H9 (cell line): ENCODE measurements around the gene DCBLD1. TPM values are rescaled to one million over a fixed set of nuclear protein-coding genes. Genes with fewer than 3 reads are reported as not detected.

Experiments
- DNase-seq: peaks from one replicate; pipeline ENCODE4 v3.0.0-alpha.2; 2017
- H2AFZ ChIP-seq: one replicate; pipeline ENCODE4 v1.6.1; 2013; ENCODE audit warnings: mild to moderate bottlenecking, low read length, control low read depth, moderate library complexity
- H2AK5ac ChIP-seq: 2 replicates; pipeline ENCODE4 v1.6.1; 2013; ENCODE audit warnings: low read length, control low read depth, mixed read lengths; ENCODE audit not compliant: insufficient read length
- H2BK120ac ChIP-seq: one replicate; pipeline ENCODE4 v1.6.1; 2013; ENCODE audit warnings: low read depth, mild to moderate bottlenecking, low read length, control low read depth, inconsistent platforms; ENCODE audit not compliant: poor library complexity, severe bottlenecking
- H2BK12ac ChIP-seq: 2 replicates; pipeline ENCODE4 v1.6.1; 2013; ENCODE audit warnings: low read length, control low read depth, mixed read lengths, low read depth; ENCODE audit not compliant: insufficient read length
- H2BK15ac ChIP-seq: 2 replicates; pipeline ENCODE4 v1.6.1; 2013; ENCODE audit warnings: low read depth, low read length, control low read depth
- H2BK20ac ChIP-seq: one replicate; pipeline ENCODE4 v1.6.1; 2013; ENCODE audit warnings: low read depth, mild to moderate bottlenecking, low read length, control low read depth, inconsistent platforms; ENCODE audit not compliant: poor library complexity, severe bottlenecking
- H2BK5ac ChIP-seq: 2 replicates; pipeline ENCODE4 v1.6.1; 2013; ENCODE audit warnings: low read length, control low read depth, mixed read lengths; ENCODE audit not compliant: insufficient read length
- H3K14ac ChIP-seq: 2 replicates; pipeline ENCODE4 v1.6.1; 2013; ENCODE audit warnings: low read length, control low read depth; ENCODE audit not compliant: insufficient read depth
- H3K18ac ChIP-seq: 2 replicates; pipeline ENCODE4 v1.6.1; 2013; ENCODE audit warnings: low read depth, mild to moderate bottlenecking, mixed read lengths, low read length, control low read depth; ENCODE audit not compliant: insufficient read length
- H3K23ac ChIP-seq: 2 replicates; pipeline ENCODE4 v1.6.1; 2013; ENCODE audit warnings: low read length, control low read depth, mixed read lengths, low read depth; ENCODE audit not compliant: insufficient read length
- H3K23me2 ChIP-seq: 2 replicates; pipeline ENCODE4 v1.6.1; 2013; ENCODE audit warnings: low read depth, mild to moderate bottlenecking, mixed read lengths, low read length, control low read depth; ENCODE audit not compliant: insufficient read length, poor library complexity, severe bottlenecking
- H3K27ac ChIP-seq: 2 replicates; pipeline ENCODE4 v1.5.1; 2013; ENCODE audit warnings: low read length, control low read depth, mixed read lengths, low read depth; ENCODE audit not compliant: insufficient read length
- H3K27me3 ChIP-seq: 2 replicates; pipeline ENCODE4 v1.6.1; 2013; ENCODE audit warnings: low read length, control low read depth, inconsistent platforms; ENCODE audit not compliant: insufficient read depth
- H3K4ac ChIP-seq: 2 replicates; pipeline ENCODE4 v1.6.1; 2013; ENCODE audit warnings: low read depth, mild to moderate bottlenecking, control low read depth, inconsistent platforms, low read length, moderate library complexity
- H3K4me1 ChIP-seq: 2 replicates; pipeline ENCODE4 v1.6.1; 2013; ENCODE audit warnings: low read length, control low read depth, inconsistent platforms; ENCODE audit not compliant: insufficient read depth
- H3K4me2 ChIP-seq: 2 replicates; pipeline ENCODE4 v1.6.1; 2013; ENCODE audit warnings: low read length, control low read depth, mixed read lengths; ENCODE audit not compliant: insufficient read length, insufficient read depth
- H3K56ac ChIP-seq: 2 replicates; pipeline ENCODE4 v1.6.1; 2013; ENCODE audit warnings: low read depth, mild to moderate bottlenecking, mixed read lengths, low read length, control low read depth; ENCODE audit not compliant: insufficient read length
- H3K79me1 ChIP-seq: 2 replicates; pipeline ENCODE4 v1.6.1; 2013; ENCODE audit warnings: low read depth, mild to moderate bottlenecking, moderate library complexity, low read length, control low read depth, inconsistent platforms; ENCODE audit not compliant: insufficient read depth, poor library complexity, severe bottlenecking
- H3K79me2 ChIP-seq: 2 replicates; pipeline ENCODE4 v1.6.1; 2013; ENCODE audit warnings: low read length, control low read depth, inconsistent platforms; ENCODE audit not compliant: insufficient read depth
- H3K9ac ChIP-seq: 2 replicates; pipeline ENCODE4 v1.6.1; 2013; ENCODE audit warnings: low read length, control low read depth, mixed read lengths; ENCODE audit not compliant: insufficient read length; ENCODE audit errors: extremely low read depth
- H3K9me3 ChIP-seq: one replicate; pipeline ENCODE4 v1.6.1; 2013; ENCODE audit warnings: low read depth, low read length, inconsistent platforms; ENCODE audit not compliant: control insufficient read depth
- H3T11ph ChIP-seq: one replicate; pipeline ENCODE4 v1.6.1; 2013; ENCODE audit warnings: mild to moderate bottlenecking, low read length, control low read depth, inconsistent platforms
- H4K20me1 ChIP-seq: one replicate; pipeline ENCODE4 v1.6.1; 2013; ENCODE audit not compliant: control insufficient read depth, insufficient read length, insufficient read depth
- H4K5ac ChIP-seq: 2 replicates; pipeline ENCODE4 v1.6.1; 2013; ENCODE audit warnings: low read depth, mild to moderate bottlenecking, mixed read lengths, low read length, control low read depth; ENCODE audit not compliant: insufficient read length
- H4K8ac ChIP-seq: replicated peaks from 2 replicates; pipeline ENCODE4 v1.6.1; 2013; ENCODE audit warnings: low read length, control low read depth, mixed read lengths, low read depth; ENCODE audit not compliant: insufficient read length
- H4K91ac ChIP-seq: 2 replicates; pipeline ENCODE4 v1.6.1; 2013; ENCODE audit warnings: low read depth, mild to moderate bottlenecking, moderate library complexity, mixed read lengths, low read length, control low read depth; ENCODE audit not compliant: insufficient read length
- H3K27ac Mint-ChIP-seq, 3 experiments: 2 replicates in 2 of 3; 3 replicates in 1 of 3; pipeline ENCODE4 v1.8.0; 2020 to 2021; ENCODE audit warnings: mixed read lengths in 3 of 3, mild to moderate bottlenecking in 1 of 3, moderate library complexity in 1 of 3
- H3K27me3 Mint-ChIP-seq: 2 replicates; pipeline ENCODE4 v1.8.0; 2021; ENCODE audit warnings: low read depth, mild to moderate bottlenecking, moderate library complexity, mixed read lengths
- H3K36me3 Mint-ChIP-seq, 3 experiments: 2 replicates in 2 of 3; 3 replicates in 1 of 3; pipeline ENCODE4 v1.8.0; 2020 to 2021; ENCODE audit warnings: low read depth in 3 of 3, mixed read lengths in 3 of 3; ENCODE audit not compliant: insufficient read depth in 1 of 3
- H3K4me1 Mint-ChIP-seq, 2 experiments: 2 replicates each; pipeline ENCODE4 v1.8.0; 2020; ENCODE audit warnings: mixed read lengths in 2 of 2
- H3K4me3 Mint-ChIP-seq, 2 experiments: 2 replicates in 1 of 2; 3 replicates in 1 of 2; pipeline ENCODE4 v1.8.0; 2020 to 2021; ENCODE audit warnings: mild to moderate bottlenecking in 2 of 2, mixed read lengths in 2 of 2, moderate library complexity in 1 of 2
- H3K9me3 Mint-ChIP-seq, 2 experiments: 2 replicates in 1 of 2; 3 replicates in 1 of 2; pipeline ENCODE4 v1.8.0; 2020; ENCODE audit warnings: mild to moderate bottlenecking in 2 of 2, mixed read lengths in 2 of 2, moderate library complexity in 1 of 2
- WGBS: extraction: QIAGEN DNeasy Blood & Tissue Kit; methylation state at CpG from one replicate; pipeline ENCODE4 v1.1.7; 2013; ENCODE audit warnings: missing lambda C conversion rate, low lambda C conversion rate, mixed read lengths; ENCODE audit not compliant: insufficient read length; ENCODE audit errors: extremely low coverage; 5-methylcytosine and 5-hydroxymethylcytosine counted together
- total RNA-seq: library from RNA; stranded (reverse); gene quantifications from 2 replicates; pipeline ENCODE4 v1.2.1, GENCODE V29; 2021
- TF ChIP-seq, protein P1 (sequence below): fragments of 200-600 bp; sonication (generic); conservative IDR thresholded peaks from 3 replicates; pipeline ENCODE4 v1.8.0; 2021; ENCODE audit warnings: antibody characterized with exemption, mild to moderate bottlenecking

Gene DCBLD1
- total RNA-seq, 1 experiment from 2014 or later = 10.1 TPM

DNA sequence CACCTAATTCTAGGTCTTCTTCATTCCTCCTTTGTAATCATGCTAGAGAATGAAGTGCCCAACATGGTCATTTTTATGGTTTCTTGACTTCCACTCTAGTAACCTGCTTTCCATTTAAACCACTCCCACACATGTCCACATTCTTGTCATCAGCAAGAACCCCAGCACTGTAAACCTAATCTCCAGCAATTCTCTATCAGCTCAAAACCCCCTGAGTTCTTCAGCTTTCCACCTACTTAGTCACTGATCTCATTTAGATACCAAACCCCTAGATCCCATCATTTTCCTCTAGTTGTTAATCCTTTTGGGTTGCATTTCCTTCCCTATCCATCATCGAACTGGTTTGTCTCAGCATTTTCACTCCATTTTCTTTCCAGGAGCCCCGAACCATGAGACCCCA lies 70.1 kb downstream of the DCBLD1 start:
- Histone ChIP-seq H3K9ac (no peak overlapping the region), H3K23me2 (peaks cover 4% of the 10 kb centered on the region), H3K56ac (no peak overlapping the region), H2AK5ac (no peak overlapping the region), H3K18ac (no peak overlapping the region), H3T11ph (no peak overlapping the region), H3K27me3 (no peaks in the 10 kb centered on the region), H4K91ac (no peak overlapping the region), H4K20me1 (no peaks in the 10 kb centered on the region), H3K79me1 (no peaks in the 10 kb centered on the region), H3K79me2 (no peaks in the 10 kb centered on the region), H2AFZ (no peak overlapping the region), H3K4ac (no peak overlapping the region), H2BK20ac (no peak overlapping the region), H3K4me2 (no peak overlapping the region), H3K9me3 (no peaks in the 10 kb centered on the region), H2BK12ac (no peak overlapping the region), H2BK15ac (no peak overlapping the region), H2BK120ac (no peak overlapping the region), H3K23ac (no peak overlapping the region), H4K8ac (no peak overlapping the region), H2BK5ac (no peak overlapping the region), H3K4me1 (peaks cover 17% of the 10 kb centered on the region; the same call in 1 of the 2 replicates), H4K5ac (no peak overlapping the region), H3K14ac (no peak overlapping the region), H3K27ac (no peak overlapping the region)
- no peak overlapping the region for H3K4me3 Mint-ChIP-seq
- no CpG with 5 or more reads among the region's 2 CpGs for WGBS
- peaks cover 0 to 3% (median 0%) of the 10 kb centered on the region in 3 experiments; a peak in 3 of 7 replicates for H3K36me3 Mint-ChIP-seq
- H3K4me1 Mint-ChIP-seq = peaks cover 12 to 25% of the 10 kb centered on the region in 2 experiments; a peak in 3 of 4 replicates
- H3K27ac Mint-ChIP-seq = no peak overlapping the region
- no peaks in the 10 kb centered on the region for H3K27me3 Mint-ChIP-seq
- H3K9me3 Mint-ChIP-seq = no peaks in the 10 kb centered on the region
- TF ChIP-seq, protein P1, sequence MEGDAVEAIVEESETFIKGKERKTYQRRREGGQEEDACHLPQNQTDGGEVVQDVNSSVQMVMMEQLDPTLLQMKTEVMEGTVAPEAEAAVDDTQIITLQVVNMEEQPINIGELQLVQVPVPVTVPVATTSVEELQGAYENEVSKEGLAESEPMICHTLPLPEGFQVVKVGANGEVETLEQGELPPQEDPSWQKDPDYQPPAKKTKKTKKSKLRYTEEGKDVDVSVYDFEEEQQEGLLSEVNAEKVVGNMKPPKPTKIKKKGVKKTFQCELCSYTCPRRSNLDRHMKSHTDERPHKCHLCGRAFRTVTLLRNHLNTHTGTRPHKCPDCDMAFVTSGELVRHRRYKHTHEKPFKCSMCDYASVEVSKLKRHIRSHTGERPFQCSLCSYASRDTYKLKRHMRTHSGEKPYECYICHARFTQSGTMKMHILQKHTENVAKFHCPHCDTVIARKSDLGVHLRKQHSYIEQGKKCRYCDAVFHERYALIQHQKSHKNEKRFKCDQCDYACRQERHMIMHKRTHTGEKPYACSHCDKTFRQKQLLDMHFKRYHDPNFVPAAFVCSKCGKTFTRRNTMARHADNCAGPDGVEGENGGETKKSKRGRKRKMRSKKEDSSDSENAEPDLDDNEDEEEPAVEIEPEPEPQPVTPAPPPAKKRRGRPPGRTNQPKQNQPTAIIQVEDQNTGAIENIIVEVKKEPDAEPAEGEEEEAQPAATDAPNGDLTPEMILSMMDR = no peak
- DNase-seq = no peak
